GM19193 (cell line): ENCODE data around the gene IDUA.

ENCODE experiments used
- POLR2A ChIP-seq: IDR thresholded peaks from 4 replicates; pipeline ENCODE4 v1.6.1; 2011; ENCODE audit not compliant: insufficient read depth, insufficient read length; ENCODE audit errors: extremely low read depth

IDUA gene

DNA sequence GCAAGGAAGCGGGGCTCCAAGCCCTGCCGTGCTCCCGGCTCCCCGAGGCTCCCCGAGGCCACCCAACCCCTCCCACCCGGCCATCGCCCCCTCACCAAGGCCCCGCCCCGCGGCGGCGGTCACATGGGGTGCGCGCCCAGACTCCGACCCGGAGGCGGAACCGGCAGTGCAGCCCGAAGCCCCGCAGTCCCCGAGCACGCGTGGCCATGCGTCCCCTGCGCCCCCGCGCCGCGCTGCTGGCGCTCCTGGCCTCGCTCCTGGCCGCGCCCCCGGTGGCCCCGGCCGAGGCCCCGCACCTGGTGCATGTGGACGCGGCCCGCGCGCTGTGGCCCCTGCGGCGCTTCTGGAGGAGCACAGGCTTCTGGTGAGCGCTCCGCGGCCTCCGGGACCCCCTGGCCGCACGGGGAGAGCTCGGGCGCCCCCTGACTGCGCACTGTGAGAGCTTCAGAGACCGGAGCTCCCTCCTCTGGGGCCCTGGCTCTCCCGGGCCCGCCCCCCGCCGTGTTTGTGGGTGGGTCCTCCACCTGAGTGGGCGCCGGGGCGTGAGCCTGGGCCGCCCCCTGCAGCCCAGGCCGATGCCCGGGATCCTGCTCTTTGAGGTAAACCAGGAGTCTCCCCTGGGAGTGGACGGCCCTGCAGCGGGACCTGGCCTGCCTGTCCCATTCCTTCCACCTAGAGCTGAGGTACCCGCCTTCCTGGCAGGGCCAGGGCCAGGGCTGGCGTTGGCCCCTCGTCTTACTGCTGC lies at the start of gene IDUA:
Gene IDUA, plus strand, starts transcription at position 166 of the 745 bp plus-strand sequence. Its CDS starts 41 bp downstream, at position 207.
- TF ChIP-seq POLR2A, result peak; percentile 37

DNA sequence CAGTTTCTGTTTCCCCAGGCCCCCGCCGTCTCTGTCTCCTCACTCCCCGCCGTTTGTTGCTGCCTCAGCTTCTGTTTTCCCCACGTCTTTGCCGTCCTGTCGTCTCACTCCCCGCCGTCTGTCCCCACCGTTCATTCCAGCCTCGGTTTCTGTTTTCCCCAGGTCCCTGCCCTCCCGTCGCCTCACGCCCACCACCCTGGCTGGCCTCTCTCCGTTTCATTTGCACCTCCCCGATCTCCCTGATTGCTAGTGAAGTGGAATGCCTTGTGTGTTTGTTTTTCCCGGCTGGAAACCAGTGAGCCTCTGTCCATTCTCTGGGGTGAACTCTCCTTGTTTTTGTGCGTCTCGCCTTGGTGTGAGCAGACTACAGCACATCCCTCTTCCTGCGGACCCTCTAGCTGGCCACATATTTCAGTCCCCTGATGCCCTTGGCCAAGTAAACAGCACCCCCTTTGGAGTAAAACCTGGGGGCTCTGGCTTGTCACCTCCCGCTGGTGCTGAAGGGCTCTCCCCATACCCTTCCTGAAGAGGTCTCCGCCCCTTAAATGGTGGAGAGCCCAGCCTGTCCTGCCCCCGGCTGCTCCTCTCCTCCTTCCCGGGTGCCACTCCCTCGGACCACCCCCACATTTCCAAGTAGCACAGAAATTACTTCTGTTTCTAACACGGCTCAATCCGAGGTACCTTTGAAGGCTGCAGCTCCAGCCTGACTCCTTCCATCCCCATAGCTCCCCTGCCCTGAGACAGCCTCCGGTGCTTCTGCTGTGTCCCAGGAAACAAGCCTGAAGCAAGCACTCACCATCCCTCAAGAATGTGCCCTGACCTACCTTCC lies 41.4 kb upstream of the IDUA start:
- no peak for TF ChIP-seq POLR2A

DNA sequence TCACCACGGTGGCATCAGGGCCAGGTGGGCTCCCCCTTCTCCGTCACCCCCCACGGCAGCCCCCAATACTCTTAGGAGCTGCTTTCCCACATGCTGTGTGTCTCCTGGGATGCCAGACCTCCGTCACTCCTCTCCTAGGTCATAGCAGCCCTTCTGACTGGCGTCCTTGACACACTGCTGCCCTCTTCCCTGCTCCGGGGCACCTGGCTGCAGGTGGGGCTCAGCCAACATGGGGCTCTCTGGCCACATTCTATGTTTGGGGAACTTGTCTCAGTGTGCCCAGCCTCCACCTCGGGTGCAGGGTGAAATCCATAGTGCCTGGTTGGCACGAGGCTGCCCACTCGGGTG lies 40.8 kb upstream of the IDUA start:
- no peak for TF ChIP-seq POLR2A

DNA sequence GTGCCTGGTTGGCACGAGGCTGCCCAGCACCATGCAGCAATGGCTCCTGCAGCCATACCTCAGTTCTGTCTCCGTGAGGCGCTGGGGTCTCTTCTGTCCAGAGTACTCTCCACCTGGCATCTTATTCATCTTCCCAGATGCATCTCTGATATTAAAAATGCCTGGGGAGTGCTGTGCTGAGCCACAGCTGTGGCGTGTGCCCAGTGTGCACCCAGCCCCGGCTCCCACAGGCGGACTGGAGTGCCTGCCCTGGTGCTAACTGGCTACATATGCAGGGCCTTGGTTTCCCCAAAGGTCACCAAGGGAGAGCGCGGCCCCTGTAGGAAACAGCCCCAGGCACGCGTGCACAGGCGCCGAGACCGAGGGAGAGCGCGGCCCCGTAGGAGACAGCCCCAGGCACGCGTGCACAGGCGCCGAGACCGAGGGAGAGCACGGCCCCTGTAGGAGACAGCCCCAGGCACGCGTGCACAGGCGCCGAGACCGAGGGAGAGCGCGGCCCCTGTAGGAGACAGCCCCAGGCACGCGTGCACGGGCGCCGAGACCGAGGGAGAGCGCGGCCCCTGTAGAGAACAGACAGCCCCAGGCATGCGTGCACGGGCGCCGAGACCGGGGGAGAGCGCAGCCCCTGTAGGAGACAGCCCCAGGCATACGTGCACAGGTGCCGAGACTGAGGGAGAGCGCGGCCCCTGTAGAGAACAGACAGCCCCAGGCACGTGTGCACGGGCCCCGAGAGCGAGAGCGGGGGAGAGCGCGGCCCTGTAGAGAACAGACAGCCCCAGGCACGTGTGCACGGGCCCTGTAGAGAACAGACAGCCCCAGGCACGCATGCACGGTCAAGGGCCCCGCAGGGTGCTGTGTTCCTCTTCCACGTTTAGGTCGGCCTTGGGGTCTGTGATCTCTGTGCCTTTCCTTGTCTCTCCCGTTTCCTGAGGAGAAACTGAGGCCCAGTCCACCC lies 40.0 kb upstream of the IDUA start:
- no peak for TF ChIP-seq POLR2A

DNA sequence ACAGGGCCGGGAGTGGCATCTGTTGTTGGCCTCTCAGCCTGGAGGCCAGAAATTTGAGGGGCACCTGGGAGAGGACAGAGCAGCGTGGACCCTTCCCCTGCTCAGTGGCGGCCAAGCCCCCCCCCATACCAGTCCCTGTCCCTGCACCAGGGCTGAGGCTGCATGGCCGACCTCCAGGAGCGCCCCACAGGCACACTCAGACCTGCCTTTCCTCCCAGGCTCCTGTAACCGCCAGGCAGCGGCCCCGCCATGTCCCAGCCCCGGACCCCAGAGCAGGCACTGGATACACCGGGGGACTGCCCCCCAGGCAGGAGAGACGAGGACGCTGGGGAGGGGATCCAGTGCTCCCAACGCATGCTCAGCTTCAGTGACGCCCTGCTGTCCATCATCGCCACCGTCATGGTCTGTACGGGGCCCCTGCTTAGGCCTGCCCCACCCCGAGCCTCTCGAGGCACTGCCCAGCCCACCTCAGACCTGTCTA lies 39.3 kb upstream of the IDUA start:
- TF ChIP-seq POLR2A, result no peak

DNA sequence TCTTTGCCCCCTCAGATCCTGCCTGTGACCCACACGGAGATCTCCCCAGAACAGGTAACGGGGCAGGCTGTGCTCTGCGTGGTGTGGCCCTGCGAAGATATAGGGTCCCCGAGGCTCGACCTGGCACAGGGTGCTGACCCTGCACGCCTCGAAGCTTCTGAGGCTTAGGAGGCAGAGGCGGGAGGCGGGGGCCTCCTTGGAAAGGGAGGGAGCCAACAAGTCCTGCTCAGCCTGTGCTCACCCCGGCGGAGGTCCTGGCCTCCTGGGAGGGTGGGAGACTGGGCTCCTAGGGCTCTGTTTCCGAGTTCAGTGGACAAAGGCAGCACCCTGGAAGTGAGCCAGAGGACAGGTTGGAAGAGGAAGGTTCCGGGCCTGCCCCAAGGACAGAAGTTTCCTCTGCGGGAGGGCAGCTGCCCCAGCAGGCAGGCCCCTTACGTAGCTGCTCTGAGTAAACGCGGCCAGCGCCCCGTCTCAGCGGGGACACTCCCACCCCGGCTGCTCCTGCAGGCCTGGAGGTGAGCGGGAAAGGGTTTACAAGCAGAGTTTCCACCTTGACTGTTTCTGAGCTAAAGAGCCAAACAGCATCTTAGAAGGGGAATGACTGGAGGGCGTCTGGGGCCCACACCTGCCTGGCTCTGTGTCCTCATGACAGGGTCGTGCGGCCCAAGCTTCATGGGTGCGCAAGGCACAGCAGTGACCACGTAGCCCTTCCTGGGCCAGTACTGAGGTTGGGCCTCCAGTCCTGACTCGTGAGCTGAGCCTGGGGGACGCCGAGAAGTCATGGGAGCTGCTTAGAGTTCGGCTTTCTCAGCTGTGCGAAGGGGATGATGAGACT lies 38.5 kb upstream of the IDUA start:
- no peak for TF ChIP-seq POLR2A

DNA sequence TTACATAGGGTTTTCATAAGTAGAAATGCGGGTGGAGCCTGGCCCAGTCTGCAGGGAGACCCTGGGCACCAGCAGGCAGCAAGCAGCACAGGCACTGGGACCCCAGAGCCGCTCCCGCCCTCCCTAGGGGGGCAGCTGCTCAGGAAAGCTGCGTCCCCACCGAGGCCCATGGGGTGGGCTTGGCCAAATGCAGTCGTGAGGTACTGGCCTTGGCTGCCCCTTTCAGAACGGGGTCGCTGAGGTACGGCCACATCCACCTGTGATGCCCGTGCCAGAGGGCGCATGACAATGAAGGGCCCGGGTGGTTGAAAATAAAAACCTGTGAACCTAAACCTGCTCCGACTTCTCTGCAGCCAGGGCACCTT lies 37.9 kb upstream of the IDUA start:
- no peak for TF ChIP-seq POLR2A

DNA sequence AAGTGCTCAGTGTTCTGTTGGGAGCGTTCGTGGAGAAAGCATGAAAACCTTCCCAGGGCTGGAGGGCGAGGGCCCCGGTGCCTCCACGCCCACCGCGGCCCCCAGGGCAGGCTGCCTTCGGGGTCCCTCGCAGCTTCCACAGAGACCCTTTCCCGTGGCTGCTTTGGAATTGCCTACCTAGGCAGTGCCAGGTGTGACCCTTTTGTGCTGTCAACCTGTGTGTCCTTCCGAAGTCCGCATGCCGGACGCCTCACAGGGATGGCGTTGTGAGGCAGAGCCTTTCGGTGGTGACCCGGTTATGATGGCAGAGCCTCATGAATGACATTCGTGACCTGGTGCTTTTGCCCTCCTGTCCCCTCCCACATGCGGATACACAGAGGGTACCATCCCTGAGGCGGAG lies 37.2 kb upstream of the IDUA start:
- no peak for TF ChIP-seq POLR2A

DNA sequence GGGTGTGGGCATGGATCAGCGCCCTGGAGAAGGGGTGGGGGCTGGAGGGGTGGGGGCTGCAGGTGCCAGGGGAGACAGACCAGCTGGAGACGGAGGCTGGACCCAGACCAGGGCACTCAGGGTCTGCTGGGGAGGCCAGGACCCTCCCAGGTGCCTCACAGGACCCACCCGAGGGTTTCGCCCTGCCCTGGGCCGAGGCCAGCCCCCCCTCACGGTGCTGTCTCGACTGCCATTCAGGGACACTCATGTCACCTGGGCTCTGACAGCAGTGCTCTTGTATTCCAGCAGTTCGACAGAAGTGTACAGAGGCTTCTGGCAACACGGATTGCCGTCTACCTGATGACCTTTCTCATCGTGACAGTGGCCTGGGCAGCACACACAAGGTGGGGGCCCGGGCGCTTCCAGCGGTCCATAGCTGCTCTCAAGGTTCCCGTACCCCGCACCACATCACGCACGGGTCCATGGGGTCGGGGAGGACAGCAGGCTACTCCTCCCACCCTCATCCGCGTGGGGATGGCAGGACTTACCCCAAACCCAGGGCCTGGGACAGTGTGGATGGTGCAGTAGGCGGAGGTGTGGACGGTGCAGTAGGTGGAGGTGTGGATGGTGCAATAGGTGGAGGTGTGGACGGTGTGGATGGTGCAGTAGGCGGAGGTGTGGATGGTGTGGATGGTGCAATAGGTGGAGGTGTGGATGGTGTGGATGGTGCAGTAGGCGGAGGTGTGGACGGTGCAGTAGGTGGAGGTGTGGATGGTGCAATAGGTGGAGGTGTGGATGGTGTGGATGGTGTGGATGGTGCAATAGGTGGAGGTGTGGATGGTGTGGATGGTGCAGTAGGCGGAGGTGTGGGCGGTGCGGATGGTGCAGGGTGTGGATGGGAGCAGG lies 36.5 kb upstream of the IDUA start:
- no peak for TF ChIP-seq POLR2A

DNA sequence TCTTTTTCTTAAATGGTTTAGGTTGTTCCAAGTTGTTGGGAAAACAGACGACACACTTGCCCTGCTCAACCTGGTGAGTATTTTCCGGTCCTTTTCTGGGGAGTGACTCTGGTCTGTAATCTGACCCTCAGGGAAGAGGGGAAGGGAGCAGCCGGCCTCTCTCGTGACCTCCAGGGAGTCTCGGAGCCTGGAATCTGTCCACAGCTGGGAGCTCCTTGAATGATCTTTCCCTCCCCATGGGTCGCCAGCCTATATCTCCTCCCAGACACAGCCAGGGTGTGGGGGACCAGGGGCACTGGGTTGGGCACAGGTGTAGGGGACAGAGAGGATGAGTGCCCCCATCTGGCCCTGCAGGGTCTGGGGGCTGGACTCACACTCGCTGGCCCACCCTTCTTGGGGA lies 35.7 kb upstream of the IDUA start:
- TF ChIP-seq POLR2A, result no peak

DNA sequence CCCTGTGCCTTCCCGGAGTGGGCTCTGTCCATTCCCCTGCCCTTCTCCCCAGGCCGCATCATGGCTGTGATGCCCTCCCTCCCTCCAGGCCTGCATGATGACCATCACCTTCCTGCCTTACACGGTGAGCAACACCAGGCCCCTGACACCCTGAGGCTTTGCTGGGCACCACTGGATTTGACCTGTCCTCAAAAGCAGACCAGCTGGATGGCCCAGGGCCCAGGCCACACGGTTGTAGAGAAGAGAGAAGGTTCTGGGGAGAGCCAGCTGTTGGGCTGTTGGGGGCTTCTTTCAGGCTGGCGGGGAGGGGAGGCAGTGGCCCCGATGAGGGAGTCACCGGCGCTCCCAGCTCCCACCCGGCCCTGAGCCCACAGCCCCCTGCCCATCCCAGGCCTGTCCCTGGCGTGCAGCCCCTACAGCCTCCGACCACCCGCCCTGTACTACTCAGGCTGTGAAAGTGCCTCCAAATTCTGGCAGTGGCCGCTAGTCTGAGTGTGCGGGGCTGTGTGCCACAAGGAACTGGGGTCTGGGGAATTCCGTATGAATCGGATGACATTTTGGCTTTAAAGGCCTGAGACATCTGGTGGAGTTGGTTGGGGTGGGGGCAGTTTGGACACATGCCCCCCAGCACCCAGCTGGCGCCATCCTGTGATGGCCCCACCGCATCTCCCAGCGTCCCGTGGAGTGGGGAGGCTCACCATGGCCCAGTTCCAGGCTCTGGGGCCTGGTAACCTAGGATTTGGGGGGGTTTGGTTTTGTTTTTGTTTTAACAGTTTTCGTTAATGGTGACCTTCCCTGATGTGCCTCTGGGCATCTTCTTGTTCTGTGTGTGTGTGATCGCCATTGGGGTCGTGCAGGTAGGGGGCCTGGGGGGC lies 35.0 kb upstream of the IDUA start:
- TF ChIP-seq POLR2A, result no peak

DNA sequence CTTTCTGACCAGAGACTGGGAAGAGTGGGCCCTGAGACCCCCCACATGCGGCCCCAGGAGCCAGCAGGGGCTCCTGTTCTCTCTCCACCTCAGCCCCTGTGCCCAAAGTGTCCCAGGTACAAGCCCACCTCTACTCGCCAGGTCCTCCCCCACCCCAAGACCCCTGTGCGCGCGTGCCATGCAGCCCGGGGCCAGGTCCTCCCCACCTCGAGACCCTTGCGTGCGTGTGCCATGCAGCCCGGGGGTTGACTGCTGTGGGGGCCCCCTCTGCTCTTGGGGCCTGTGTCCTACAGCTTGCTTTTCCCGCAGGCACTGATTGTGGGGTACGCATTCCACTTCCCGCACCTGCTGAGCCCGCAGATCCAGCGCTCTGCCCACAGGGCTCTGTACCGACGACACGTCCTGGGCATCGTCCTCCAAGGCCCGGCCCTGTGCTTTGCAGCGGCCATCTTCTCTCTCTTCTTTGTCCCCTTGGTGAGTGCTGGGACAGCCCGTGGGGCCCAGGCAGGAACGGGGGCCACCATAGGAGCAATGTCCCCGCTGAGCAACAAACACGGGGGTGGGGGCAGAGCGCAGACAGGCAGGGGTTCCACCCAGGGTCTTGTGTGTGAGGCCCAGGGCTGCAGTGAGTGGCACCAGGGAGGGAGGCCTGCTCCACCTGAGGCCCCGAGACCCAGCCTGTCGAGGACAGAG lies 33.8 kb upstream of the IDUA start:
- TF ChIP-seq POLR2A, result no peak

DNA sequence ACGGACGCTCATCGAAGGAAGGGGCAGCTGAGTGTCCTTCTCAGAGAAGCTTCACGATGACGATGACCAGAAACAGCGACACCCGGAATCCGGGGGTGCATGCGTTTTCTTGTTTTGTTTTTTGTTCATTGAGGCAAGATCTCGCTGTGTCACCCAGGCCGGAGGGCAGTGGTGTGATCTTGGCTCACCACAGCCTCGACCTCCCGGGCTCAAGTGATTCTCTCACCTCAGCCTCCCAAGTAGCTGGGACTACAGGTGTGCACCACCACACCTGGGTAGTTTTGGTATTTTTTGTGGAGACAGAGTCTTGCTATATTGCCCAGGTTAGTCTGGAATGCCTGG lies 33.3 kb upstream of the IDUA start:
- TF ChIP-seq POLR2A, result no peak
